Fibroblast of lung (primary cell): ENCODE results near the gene VSTM2B. TPM values are rescaled to one million over a fixed set of nuclear protein-coding genes. Genes with fewer than 3 reads are reported as not detected.

ENCODE experiments used
- DNase-seq, 2 donors: peaks; one replicate each; pipeline versions ENCODE4 v3.0.0 to v3.0.0-alpha.2; 2010; ENCODE audit warnings: low read depth in 2 of 2
- H2AFZ ChIP-seq: 2 replicates; pipeline ENCODE4 v1.5.1; 2012; ENCODE audit warnings: low read length, control low read depth, inconsistent platforms
- H3K27ac ChIP-seq: 2 replicates; pipeline ENCODE4 v1.5.1; 2011; ENCODE audit warnings: low read length, control low read depth; ENCODE audit not compliant: insufficient read depth
- H3K27me3 ChIP-seq: 2 replicates; pipeline ENCODE4 v1.5.1; 2011; ENCODE audit warnings: mild to moderate bottlenecking, low read length; ENCODE audit not compliant: control insufficient read depth, insufficient read depth
- H3K36me3 ChIP-seq: 2 replicates; pipeline ENCODE4 v1.5.1; 2011; ENCODE audit warnings: low read length; ENCODE audit not compliant: control insufficient read depth, insufficient read depth
- H3K4me1 ChIP-seq: 2 replicates; pipeline ENCODE4 v1.5.1; 2011; ENCODE audit warnings: low read length; ENCODE audit not compliant: control insufficient read depth, insufficient read depth; ENCODE audit errors: extremely low read depth
- H3K4me2 ChIP-seq: 2 replicates; pipeline ENCODE4 v1.5.1; 2011; ENCODE audit warnings: low read length, control low read depth; ENCODE audit not compliant: insufficient read depth; ENCODE audit errors: extremely low read depth
- H3K4me3 ChIP-seq, 4 experiments: fragments of 200-600 bp in 1 of 4; sonication (generic) in 1 of 4; replicated peaks in 1 of 4; 2 replicates each; pipeline ENCODE4 v1.5.1; 2011 to 2016; ENCODE audit warnings: low read length in 4 of 4, low read depth in 3 of 4, mild to moderate bottlenecking in 3 of 4, control low read depth in 2 of 4, inconsistent platforms in 1 of 4, mixed read lengths in 1 of 4; ENCODE audit not compliant: insufficient read depth in 1 of 4; ENCODE audit errors: control extremely low read depth in 1 of 4
- H3K79me2 ChIP-seq: 2 replicates; pipeline ENCODE4 v1.5.1; 2012; ENCODE audit warnings: mild to moderate bottlenecking, low read length, inconsistent platforms; ENCODE audit not compliant: control insufficient read depth, insufficient read depth
- H3K9ac ChIP-seq: 2 replicates; pipeline ENCODE4 v1.5.1; 2011; ENCODE audit warnings: mild to moderate bottlenecking, low read length, control low read depth; ENCODE audit not compliant: insufficient read depth
- H3K9me3 ChIP-seq: 2 replicates; pipeline ENCODE4 v1.5.1; 2012; ENCODE audit warnings: low read depth, low read length; ENCODE audit not compliant: control insufficient read depth, insufficient read depth
- H4K20me1 ChIP-seq: 2 replicates; pipeline ENCODE4 v1.5.1; 2011; ENCODE audit warnings: low read length; ENCODE audit not compliant: control insufficient read depth, insufficient read depth; ENCODE audit errors: extremely low read depth
- EZH2 ChIP-seq: IDR thresholded peaks from 2 replicates; pipeline ENCODE4 v1.5.1; 2012; ENCODE audit warnings: low read length, control low read depth, mild to moderate bottlenecking; ENCODE audit errors: missing control alignments
- polyA plus RNA-seq, 2 donors: library from polyadenylated mRNA; depleted of rRNA in 1 of 2; stranded (reverse) in 1 of 2; unstranded in 1 of 2; fragments of >200 nt; gene quantifications; 2 replicates each; pipeline ENCODE4 v1.2.1, GENCODE V29; 2011 to 2012; ENCODE audit warnings: missing spikeins in 1 of 2
- total RNA-seq: library from RNA; depleted of rRNA; stranded (reverse); fragments of >200 nt; gene quantifications from 2 replicates; pipeline ENCODE4 v1.2.1, GENCODE V29; 2014
- TF ChIP-seq, protein P1 (sequence below), 2 donors: IDR thresholded peaks in 1 of 2; conservative IDR thresholded peaks in 1 of 2; 1 replicate in 1 of 2; 2 replicates in 1 of 2; pipeline ENCODE4 v1.5.1; 2011 to 2012; ENCODE audit warnings: low read length in 2 of 2, control low read depth in 1 of 2, inconsistent platforms in 1 of 2, low read depth in 1 of 2, mild to moderate bottlenecking in 1 of 2

VSTM2B gene
- total and polyA plus RNA-seq, 2 donors (not counting 1 experiment from before 2014, with no cell fraction given) = not detected

GRCh38 chr19:29562299-29563297, 36.8 kb downstream of the VSTM2B start:
- H3K27me3 ChIP-seq = no peaks in the 10 kb centered on the region
- no peaks in the 10 kb centered on the region for H3K36me3 ChIP-seq
- H4K20me1 ChIP-seq = no peaks in the 10 kb centered on the region
- H3K9me3 ChIP-seq = no peaks in the 10 kb centered on the region
- no peak overlapping the region for H3K4me3 ChIP-seq
- H3K4me1 ChIP-seq = no peaks in the 10 kb centered on the region
- H3K27ac ChIP-seq = no peak overlapping the region
- H3K79me2 ChIP-seq = no peaks in the 10 kb centered on the region
- no peak for DNase-seq
- TF ChIP-seq, protein P1, sequence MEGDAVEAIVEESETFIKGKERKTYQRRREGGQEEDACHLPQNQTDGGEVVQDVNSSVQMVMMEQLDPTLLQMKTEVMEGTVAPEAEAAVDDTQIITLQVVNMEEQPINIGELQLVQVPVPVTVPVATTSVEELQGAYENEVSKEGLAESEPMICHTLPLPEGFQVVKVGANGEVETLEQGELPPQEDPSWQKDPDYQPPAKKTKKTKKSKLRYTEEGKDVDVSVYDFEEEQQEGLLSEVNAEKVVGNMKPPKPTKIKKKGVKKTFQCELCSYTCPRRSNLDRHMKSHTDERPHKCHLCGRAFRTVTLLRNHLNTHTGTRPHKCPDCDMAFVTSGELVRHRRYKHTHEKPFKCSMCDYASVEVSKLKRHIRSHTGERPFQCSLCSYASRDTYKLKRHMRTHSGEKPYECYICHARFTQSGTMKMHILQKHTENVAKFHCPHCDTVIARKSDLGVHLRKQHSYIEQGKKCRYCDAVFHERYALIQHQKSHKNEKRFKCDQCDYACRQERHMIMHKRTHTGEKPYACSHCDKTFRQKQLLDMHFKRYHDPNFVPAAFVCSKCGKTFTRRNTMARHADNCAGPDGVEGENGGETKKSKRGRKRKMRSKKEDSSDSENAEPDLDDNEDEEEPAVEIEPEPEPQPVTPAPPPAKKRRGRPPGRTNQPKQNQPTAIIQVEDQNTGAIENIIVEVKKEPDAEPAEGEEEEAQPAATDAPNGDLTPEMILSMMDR (conservative IDR thresholded peaks at IDR 0.05 in 1 of 2, IDR thresholded peaks at IDR 0.05 in 1 of 2; ENCODE audit: low read depth in 1 of 2, low read length in 2 of 2) = no peak
- TF ChIP-seq EZH2 = no peak
- no peak overlapping the region for H3K4me2 ChIP-seq
- H2AFZ ChIP-seq = no peak overlapping the region
- H3K9ac ChIP-seq = no peak overlapping the region

- TF ChIP-seq, protein P1 (conservative IDR thresholded peaks at IDR 0.05 in 1 of 2, IDR thresholded peaks at IDR 0.05 in 1 of 2; ENCODE audit: low read depth in 1 of 2, low read length in 2 of 2) = no peak
- TF ChIP-seq EZH2 = no peak
- Histone ChIP-seq H3K27ac (no peak overlapping the region), H3K27me3 (no peaks in the 10 kb centered on the region), H3K9ac (no peak overlapping the region), H3K4me3 (no peak overlapping the region), H2AFZ (no peak overlapping the region), H3K4me2 (no peak overlapping the region), H3K4me1 (no peaks in the 10 kb centered on the region), H3K79me2 (no peaks in the 10 kb centered on the region), H3K36me3 (no peaks in the 10 kb centered on the region), H3K9me3 (no peaks in the 10 kb centered on the region), H4K20me1 (no peaks in the 10 kb centered on the region)
- DNase-seq = no peak
These were observed 37.8 kb downstream of the VSTM2B start for GRCh38 chr19:29563486-29564101.

- Histone ChIP-seq H3K9ac (no peak overlapping the region), H3K36me3 (no peaks in the 10 kb centered on the region), H3K4me2 (no peak overlapping the region), H4K20me1 (no peaks in the 10 kb centered on the region), H3K27me3 (no peaks in the 10 kb centered on the region), H3K9me3 (no peaks in the 10 kb centered on the region), H3K79me2 (no peaks in the 10 kb centered on the region), H3K4me1 (no peaks in the 10 kb centered on the region), H3K4me3 (no peak overlapping the region), H2AFZ (no peak overlapping the region), H3K27ac (no peak overlapping the region)
- DNase-seq = no peak
- TF ChIP-seq, protein P1 (conservative IDR thresholded peaks at IDR 0.05 in 1 of 2, IDR thresholded peaks at IDR 0.05 in 1 of 2; ENCODE audit: low read depth in 1 of 2, low read length in 2 of 2) = no peak
- TF ChIP-seq EZH2 = no peak
These were observed 38.8 kb downstream of the VSTM2B start for GRCh38 chr19:29564574-29565005.
